Measurements from ENCODE around the gene ADGRG4. TPM values are rescaled to one million over a fixed set of nuclear protein-coding genes. Genes with fewer than 3 reads are reported as not detected.

ADGRG4 gene
- polyA plus RNA-seq, 4 donors = 0.43 to 2.7 (median 0.63) TPM

DNA sequence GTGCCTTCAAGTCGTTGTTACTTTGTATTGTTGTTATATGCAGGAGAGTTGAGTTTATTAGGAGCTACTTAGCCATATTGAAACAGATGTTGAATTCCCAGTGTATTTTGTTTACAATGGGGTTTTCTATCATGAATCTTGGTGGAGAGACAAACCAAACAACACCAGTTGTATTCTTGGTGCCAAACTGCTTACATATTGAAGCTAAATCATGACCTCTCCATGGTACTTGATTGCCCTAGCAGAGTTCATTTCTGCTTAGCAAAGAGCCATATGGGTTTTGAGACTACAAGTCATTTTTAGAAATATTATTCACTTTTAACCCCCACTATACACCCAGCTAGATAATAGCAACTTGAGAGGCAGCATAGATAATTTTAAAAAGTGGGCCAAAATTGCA, 85.4 kb downstream of the ADGRG4 start:
- H3K36me3 ChIP-seq (ENCODE audit: control insufficient read depth in 3 of 3, insufficient read depth in 2 of 3, low read depth in 1 of 3, low read length in 3 of 3) = no peaks in the 10 kb centered on the region
- no peak overlapping the region for H3K4me3 ChIP-seq (ENCODE audit: low read depth in 1 of 3, low read length in 3 of 3)
- no peak overlapping the region for H3K27ac ChIP-seq (ENCODE audit: low read depth in 1 of 3, low read length in 2 of 3)
- H3K9me3 ChIP-seq (ENCODE audit: control insufficient read depth in 2 of 2, insufficient read depth in 1 of 2, low read depth in 1 of 2, low read length in 1 of 2) = no peaks in the 10 kb centered on the region
- H3K27me3 ChIP-seq (ENCODE audit: control insufficient read depth in 3 of 3, insufficient read depth in 3 of 3, low read length in 3 of 3) = no peaks in the 10 kb centered on the region
- FAIRE-seq (no peak), DNase-seq (no peak)
- WGBS, 3 donors = 44 to 53% (median 45%) methylated on average over 1 of the region's 1 CpG
- H3K4me1 ChIP-seq (ENCODE audit: control insufficient read depth in 3 of 3, insufficient read depth in 2 of 3, low read depth in 1 of 3, low read length in 2 of 3) = no peaks in the 10 kb centered on the region

- 45 to 63% (median 55%) methylated on average over 2 of the region's 2 CpGs for WGBS, 3 donors
- H3K4me1 ChIP-seq (ENCODE audit: control insufficient read depth in 3 of 3, insufficient read depth in 2 of 3, low read depth in 1 of 3, low read length in 2 of 3) = no peaks in the 10 kb centered on the region
- FAIRE-seq (no peak), DNase-seq (no peak)
- no peak overlapping the region for H3K27ac ChIP-seq (ENCODE audit: low read depth in 1 of 3, low read length in 2 of 3)
- H3K27me3 ChIP-seq (ENCODE audit: control insufficient read depth in 3 of 3, insufficient read depth in 3 of 3, low read length in 3 of 3) = no peaks in the 10 kb centered on the region
- no peaks in the 10 kb centered on the region for H3K36me3 ChIP-seq (ENCODE audit: control insufficient read depth in 3 of 3, insufficient read depth in 2 of 3, low read depth in 1 of 3, low read length in 3 of 3)
- no peak overlapping the region for H3K4me3 ChIP-seq (ENCODE audit: low read depth in 1 of 3, low read length in 3 of 3)
- no peaks in the 10 kb centered on the region for H3K9me3 ChIP-seq (ENCODE audit: control insufficient read depth in 2 of 2, insufficient read depth in 1 of 2, low read depth in 1 of 2, low read length in 1 of 2)
Measured at GRCh38 chrX:136386826-136387225, 86.1 kb downstream of the ADGRG4 start.

- Histone ChIP-seq H3K4me3 (ENCODE audit: low read depth in 1 of 3, low read length in 3 of 3) (no peak overlapping the region), H3K9me3 (ENCODE audit: control insufficient read depth in 2 of 2, insufficient read depth in 1 of 2, low read depth in 1 of 2, low read length in 1 of 2) (no peaks in the 10 kb centered on the region), H3K36me3 (ENCODE audit: control insufficient read depth in 3 of 3, insufficient read depth in 2 of 3, low read depth in 1 of 3, low read length in 3 of 3) (no peaks in the 10 kb centered on the region), H3K4me1 (ENCODE audit: control insufficient read depth in 3 of 3, insufficient read depth in 2 of 3, low read depth in 1 of 3, low read length in 2 of 3) (no peaks in the 10 kb centered on the region), H3K27me3 (ENCODE audit: control insufficient read depth in 3 of 3, insufficient read depth in 3 of 3, low read length in 3 of 3) (no peaks in the 10 kb centered on the region), H3K27ac (ENCODE audit: low read depth in 1 of 3, low read length in 2 of 3) (no peak overlapping the region)
- WGBS, 3 donors = 70 to 83% (median 70%) methylated on average over 3 of the region's 3 CpGs
- DNase-seq (no peak), FAIRE-seq (no peak)
Measured at GRCh38 chrX:136387951-136388502, 87.3 kb downstream of the ADGRG4 start.

DNA sequence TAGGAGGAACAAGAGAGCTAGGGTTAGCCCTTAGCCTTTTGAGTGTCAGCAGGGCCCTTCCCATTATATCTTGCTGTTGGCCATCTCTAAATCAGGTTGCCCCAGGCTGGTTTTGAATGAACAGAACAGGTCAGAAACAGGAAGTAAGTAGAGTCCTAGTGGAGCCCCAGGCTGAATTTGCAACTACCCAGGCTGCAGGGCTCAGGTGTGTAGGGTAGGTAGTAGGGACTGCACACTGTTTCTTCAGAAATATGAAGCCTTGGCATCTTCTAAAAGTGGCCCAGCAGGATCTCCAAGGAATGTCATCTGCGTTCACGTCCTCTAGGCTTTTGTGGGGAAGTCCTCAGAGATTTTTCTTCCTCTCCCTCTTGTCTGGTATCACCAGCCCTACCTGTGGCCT, 90.2 kb downstream of the ADGRG4 start:
- no peak for DNase-seq
- no peak for FAIRE-seq
- Histone ChIP-seq H3K36me3 (ENCODE audit: control insufficient read depth in 3 of 3, insufficient read depth in 2 of 3, low read depth in 1 of 3, low read length in 3 of 3) (no peaks in the 10 kb centered on the region), H3K4me3 (ENCODE audit: low read depth in 1 of 3, low read length in 3 of 3) (no peak overlapping the region), H3K27ac (ENCODE audit: low read depth in 1 of 3, low read length in 2 of 3) (no peak overlapping the region), H3K4me1 (ENCODE audit: control insufficient read depth in 3 of 3, insufficient read depth in 2 of 3, low read depth in 1 of 3, low read length in 2 of 3) (no peaks in the 10 kb centered on the region), H3K9me3 (ENCODE audit: control insufficient read depth in 2 of 2, insufficient read depth in 1 of 2, low read depth in 1 of 2, low read length in 1 of 2) (no peaks in the 10 kb centered on the region), H3K27me3 (ENCODE audit: control insufficient read depth in 3 of 3, insufficient read depth in 3 of 3, low read length in 3 of 3) (no peaks in the 10 kb centered on the region)
- 52 to 92% (median 72%) methylated on average over 2 of the region's 2 CpGs for WGBS, 3 donors

DNA sequence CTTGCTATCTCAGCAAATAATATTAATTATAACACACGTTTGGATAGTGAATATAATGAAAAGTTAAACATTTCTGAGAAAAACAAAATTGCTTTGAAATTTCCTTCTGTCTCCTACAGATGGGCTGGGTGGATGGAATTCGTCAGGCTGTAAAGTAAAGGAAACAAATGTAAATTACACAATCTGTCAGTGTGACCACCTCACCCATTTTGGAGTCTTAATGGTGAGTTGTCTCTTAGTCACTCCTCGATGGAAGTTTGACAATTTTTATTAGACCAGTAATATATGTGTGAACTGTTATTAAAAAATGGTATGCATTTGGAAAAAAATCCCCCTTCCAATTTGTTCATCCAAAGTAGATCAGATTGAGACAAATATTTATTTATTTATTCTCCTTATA, 94.5 kb downstream of the ADGRG4 start:
- Histone ChIP-seq H3K27ac (ENCODE audit: low read depth in 1 of 3, low read length in 2 of 3) (no peak overlapping the region), H3K4me3 (ENCODE audit: low read depth in 1 of 3, low read length in 3 of 3) (no peak overlapping the region), H3K9me3 (ENCODE audit: control insufficient read depth in 2 of 2, insufficient read depth in 1 of 2, low read depth in 1 of 2, low read length in 1 of 2) (no peaks in the 10 kb centered on the region), H3K27me3 (ENCODE audit: control insufficient read depth in 3 of 3, insufficient read depth in 3 of 3, low read length in 3 of 3) (no peaks in the 10 kb centered on the region), H3K4me1 (ENCODE audit: control insufficient read depth in 3 of 3, insufficient read depth in 2 of 3, low read depth in 1 of 3, low read length in 2 of 3) (no peaks in the 10 kb centered on the region), H3K36me3 (ENCODE audit: control insufficient read depth in 3 of 3, insufficient read depth in 2 of 3, low read depth in 1 of 3, low read length in 3 of 3) (no peaks in the 10 kb centered on the region)
- FAIRE-seq (no peak), DNase-seq (no peak)
- 34 to 60% (median 47%) methylated on average over 3 of the region's 3 CpGs for WGBS, 3 donors

- no peak for FAIRE-seq
- no peaks in the 10 kb centered on the region for H3K27me3 ChIP-seq (ENCODE audit: control insufficient read depth in 3 of 3, insufficient read depth in 3 of 3, low read length in 3 of 3)
- peak in 1 of 2 donors; percentile 4 for DNase-seq
- H3K27ac ChIP-seq (ENCODE audit: low read depth in 1 of 3, low read length in 2 of 3) = no peak overlapping the region
- WGBS, 3 donors = 62 to 78% (median 72%) methylated on average over 4 of the region's 4 CpGs
- H3K36me3 ChIP-seq (ENCODE audit: control insufficient read depth in 3 of 3, insufficient read depth in 2 of 3, low read depth in 1 of 3, low read length in 3 of 3) = no peaks in the 10 kb centered on the region
- no peaks in the 10 kb centered on the region for H3K4me1 ChIP-seq (ENCODE audit: control insufficient read depth in 3 of 3, insufficient read depth in 2 of 3, low read depth in 1 of 3, low read length in 2 of 3)
- H3K4me3 ChIP-seq (ENCODE audit: low read depth in 1 of 3, low read length in 3 of 3) = no peak overlapping the region
- H3K9me3 ChIP-seq (ENCODE audit: control insufficient read depth in 2 of 2, insufficient read depth in 1 of 2, low read depth in 1 of 2, low read length in 1 of 2) = no peaks in the 10 kb centered on the region
Measured at GRCh38 chrX:136397001-136397400, 96.2 kb downstream of the ADGRG4 start.

DNA sequence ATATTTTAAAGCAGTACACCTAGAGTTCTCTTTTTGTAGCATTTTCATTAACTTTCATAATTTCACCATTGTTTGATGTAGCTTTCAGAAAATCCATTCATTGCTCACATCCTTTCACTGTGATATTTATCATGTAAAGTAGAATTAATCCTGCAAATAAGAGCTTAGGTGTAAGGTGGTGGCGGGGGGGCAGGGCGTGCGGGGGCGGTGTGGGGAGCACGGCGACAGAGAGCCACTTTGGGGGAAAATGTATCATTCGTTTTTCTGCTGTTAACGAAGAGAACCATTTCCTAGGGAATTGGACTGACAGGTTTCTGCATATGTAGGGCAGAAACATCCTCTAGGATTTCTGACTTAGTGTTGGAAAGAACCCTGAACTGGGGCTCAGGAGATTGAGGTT, 104.4 kb downstream of the ADGRG4 start:
- H3K27me3 ChIP-seq (ENCODE audit: control insufficient read depth in 3 of 3, insufficient read depth in 3 of 3, low read length in 3 of 3) = no peaks in the 10 kb centered on the region
- no peaks in the 10 kb centered on the region for H3K4me1 ChIP-seq (ENCODE audit: control insufficient read depth in 3 of 3, insufficient read depth in 2 of 3, low read depth in 1 of 3, low read length in 2 of 3)
- H3K4me3 ChIP-seq (ENCODE audit: low read depth in 1 of 3, low read length in 3 of 3) = no peak overlapping the region
- H3K9me3 ChIP-seq (ENCODE audit: control insufficient read depth in 2 of 2, insufficient read depth in 1 of 2, low read depth in 1 of 2, low read length in 1 of 2) = no peaks in the 10 kb centered on the region
- 75 to 89% (median 84%) methylated on average over 8 of the region's 8 CpGs for WGBS, 3 donors
- no peak for DNase-seq
- no peak overlapping the region for H3K27ac ChIP-seq (ENCODE audit: low read depth in 1 of 3, low read length in 2 of 3)
- no peaks in the 10 kb centered on the region for H3K36me3 ChIP-seq (ENCODE audit: control insufficient read depth in 3 of 3, insufficient read depth in 2 of 3, low read depth in 1 of 3, low read length in 3 of 3)
- FAIRE-seq = no peak

- WGBS, 3 donors = 47 to 87% (median 75%) methylated on average over 2 of the region's 2 CpGs
- FAIRE-seq (no peak), DNase-seq (no peak)
- no peaks in the 10 kb centered on the region for H3K9me3 ChIP-seq (ENCODE audit: control insufficient read depth in 2 of 2, insufficient read depth in 1 of 2, low read depth in 1 of 2, low read length in 1 of 2)
- no peaks in the 10 kb centered on the region for H3K27me3 ChIP-seq (ENCODE audit: control insufficient read depth in 3 of 3, insufficient read depth in 3 of 3, low read length in 3 of 3)
- no peaks in the 10 kb centered on the region for H3K4me1 ChIP-seq (ENCODE audit: control insufficient read depth in 3 of 3, insufficient read depth in 2 of 3, low read depth in 1 of 3, low read length in 2 of 3)
- no peak overlapping the region for H3K4me3 ChIP-seq (ENCODE audit: low read depth in 1 of 3, low read length in 3 of 3)
- H3K36me3 ChIP-seq (ENCODE audit: control insufficient read depth in 3 of 3, insufficient read depth in 2 of 3, low read depth in 1 of 3, low read length in 3 of 3) = no peaks in the 10 kb centered on the region
- no peak overlapping the region for H3K27ac ChIP-seq (ENCODE audit: low read depth in 1 of 3, low read length in 2 of 3)
Measured at GRCh38 chrX:136417806-136418205, 117.0 kb downstream of the ADGRG4 start.

DNA sequence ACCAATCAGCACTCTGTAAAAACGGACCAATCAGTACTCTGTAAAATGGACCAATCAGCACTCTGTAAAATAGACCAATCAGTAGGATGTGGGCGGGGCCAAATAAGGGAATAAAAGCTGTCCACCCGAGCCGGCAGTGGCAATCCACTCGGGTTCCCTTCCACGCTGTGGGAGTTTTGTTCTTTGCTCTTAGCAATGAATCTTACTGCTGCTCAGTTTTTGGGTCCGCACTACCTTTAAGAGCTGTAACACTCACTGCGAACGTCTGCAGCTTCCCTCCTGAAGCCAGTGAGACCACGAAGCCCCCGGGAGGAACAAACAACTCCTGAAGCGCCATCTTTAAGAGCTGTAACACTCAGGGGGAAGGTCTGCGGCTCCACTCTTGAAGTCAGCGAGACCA, 120.6 kb downstream of the ADGRG4 start:
- Histone ChIP-seq H3K27me3 (ENCODE audit: control insufficient read depth in 3 of 3, insufficient read depth in 3 of 3, low read length in 3 of 3) (no peaks in the 10 kb centered on the region), H3K4me1 (ENCODE audit: control insufficient read depth in 3 of 3, insufficient read depth in 2 of 3, low read depth in 1 of 3, low read length in 2 of 3) (no peaks in the 10 kb centered on the region), H3K27ac (ENCODE audit: low read depth in 1 of 3, low read length in 2 of 3) (no peak overlapping the region), H3K36me3 (ENCODE audit: control insufficient read depth in 3 of 3, insufficient read depth in 2 of 3, low read depth in 1 of 3, low read length in 3 of 3) (no peaks in the 10 kb centered on the region), H3K4me3 (ENCODE audit: low read depth in 1 of 3, low read length in 3 of 3) (no peak overlapping the region), H3K9me3 (ENCODE audit: control insufficient read depth in 2 of 2, insufficient read depth in 1 of 2, low read depth in 1 of 2, low read length in 1 of 2) (no peaks in the 10 kb centered on the region)
- 67 to 75% (median 70%) methylated on average over 13 to 14 of the region's 14 CpGs for WGBS, 3 donors
- DNase-seq (no peak), FAIRE-seq (no peak)

All from small intestine (tissue), 7 donors.